ENCODE data around the gene LMX1A.

DNA sequence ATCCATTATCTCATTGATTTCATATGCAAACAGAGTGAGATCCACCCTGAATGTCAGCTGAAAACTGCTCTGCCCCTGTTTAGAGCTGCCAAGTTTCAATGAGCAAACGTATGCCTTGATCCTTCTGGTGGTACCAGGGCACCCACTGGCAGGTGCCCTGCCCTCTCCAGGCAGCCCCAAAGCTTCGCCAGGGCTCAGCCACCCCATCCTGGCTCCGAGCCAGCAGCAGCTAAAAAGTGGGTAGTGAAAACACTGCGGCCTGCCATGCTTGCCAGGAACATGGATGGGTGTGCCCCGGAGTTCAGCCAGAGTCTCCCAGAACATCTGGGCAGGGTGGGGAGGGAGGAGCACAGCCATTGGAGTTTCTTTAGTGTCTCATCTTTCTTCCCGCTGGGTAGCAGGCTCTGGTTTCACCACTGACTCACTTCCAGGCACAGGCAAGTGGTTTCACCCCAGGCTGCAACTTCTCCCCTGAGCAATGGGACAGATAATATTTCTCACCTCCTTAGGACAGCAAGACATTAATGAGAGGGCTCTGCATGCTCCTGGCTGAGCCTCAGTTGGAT is 8.1 kb upstream of the LMX1A start:
- TF ChIP-seq, protein P1, sequence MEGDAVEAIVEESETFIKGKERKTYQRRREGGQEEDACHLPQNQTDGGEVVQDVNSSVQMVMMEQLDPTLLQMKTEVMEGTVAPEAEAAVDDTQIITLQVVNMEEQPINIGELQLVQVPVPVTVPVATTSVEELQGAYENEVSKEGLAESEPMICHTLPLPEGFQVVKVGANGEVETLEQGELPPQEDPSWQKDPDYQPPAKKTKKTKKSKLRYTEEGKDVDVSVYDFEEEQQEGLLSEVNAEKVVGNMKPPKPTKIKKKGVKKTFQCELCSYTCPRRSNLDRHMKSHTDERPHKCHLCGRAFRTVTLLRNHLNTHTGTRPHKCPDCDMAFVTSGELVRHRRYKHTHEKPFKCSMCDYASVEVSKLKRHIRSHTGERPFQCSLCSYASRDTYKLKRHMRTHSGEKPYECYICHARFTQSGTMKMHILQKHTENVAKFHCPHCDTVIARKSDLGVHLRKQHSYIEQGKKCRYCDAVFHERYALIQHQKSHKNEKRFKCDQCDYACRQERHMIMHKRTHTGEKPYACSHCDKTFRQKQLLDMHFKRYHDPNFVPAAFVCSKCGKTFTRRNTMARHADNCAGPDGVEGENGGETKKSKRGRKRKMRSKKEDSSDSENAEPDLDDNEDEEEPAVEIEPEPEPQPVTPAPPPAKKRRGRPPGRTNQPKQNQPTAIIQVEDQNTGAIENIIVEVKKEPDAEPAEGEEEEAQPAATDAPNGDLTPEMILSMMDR (conservative IDR thresholded peaks at IDR 0.05): no peak
- TF ChIP-seq ZFX (IDR thresholded peaks at IDR 0.05): no peak
